KOPT-K1 (cell line): ENCODE results near the gene IVNS1ABP.

ENCODE experiments used
- H3K27ac ChIP-seq: fragments of 200-600 bp; sonication (generic); 2 replicates; pipeline ENCODE4 v1.5.1; 2016; ENCODE audit warnings: antibody characterized with exemption, mild to moderate bottlenecking, low read depth, low read length; ENCODE audit not compliant: poor library complexity, severe bottlenecking
- H3K36me3 ChIP-seq: fragments of 200-600 bp; sonication (generic); 2 replicates; pipeline ENCODE4 v1.5.1; 2017; ENCODE audit warnings: antibody characterized with exemption, mild to moderate bottlenecking, low read length, moderate library complexity; ENCODE audit not compliant: insufficient read depth
- H3K9me3 ChIP-seq: fragments of 200-600 bp; sonication (generic); 2 replicates; pipeline ENCODE4 v1.5.1; 2017; ENCODE audit warnings: antibody characterized with exemption, low read length, mild to moderate bottlenecking; ENCODE audit not compliant: insufficient read depth, poor library complexity, severe bottlenecking

Gene IVNS1ABP

GRCh38 chr1:185316163-185317033, 645 bp downstream of the IVNS1ABP start:
- Histone ChIP-seq H3K36me3 (peaks cover 22% of the 10 kb centered on the region), H3K27ac (peak overlapping the region; percentile 95), H3K9me3 (no peaks in the 10 kb centered on the region)

- Histone ChIP-seq H3K27ac (peak overlapping the region; percentile 95), H3K36me3 (peaks cover 30% of the 10 kb centered on the region), H3K9me3 (no peaks in the 10 kb centered on the region)
Observed at GRCh38 chr1:185315445-185316071, 1.5 kb downstream of the IVNS1ABP start.

- peaks cover 41% of the 10 kb centered on the region for H3K36me3 ChIP-seq
- no peak overlapping the region for H3K27ac ChIP-seq
Observed at GRCh38 chr1:185314411-185314810, 2.6 kb downstream of the IVNS1ABP start.

GRCh38 chr1:185312361-185313138, 4.5 kb downstream of the IVNS1ABP start:
- Histone ChIP-seq H3K36me3 (peaks cover 60% of the 10 kb centered on the region), H3K27ac (no peak overlapping the region), H3K9me3 (no peaks in the 10 kb centered on the region)

More at GRCh38 chr1:185314411-185314810, 2.6 kb downstream of the IVNS1ABP start:
- no peaks in the 10 kb centered on the region for H3K9me3 ChIP-seq

- Histone ChIP-seq H3K27ac (no peak overlapping the region), H3K9me3 (no peaks in the 10 kb centered on the region), H3K36me3 (peaks cover 68% of the 10 kb centered on the region)
Observed at GRCh38 chr1:185311589-185312225, 5.3 kb downstream of the IVNS1ABP start.

DNA sequence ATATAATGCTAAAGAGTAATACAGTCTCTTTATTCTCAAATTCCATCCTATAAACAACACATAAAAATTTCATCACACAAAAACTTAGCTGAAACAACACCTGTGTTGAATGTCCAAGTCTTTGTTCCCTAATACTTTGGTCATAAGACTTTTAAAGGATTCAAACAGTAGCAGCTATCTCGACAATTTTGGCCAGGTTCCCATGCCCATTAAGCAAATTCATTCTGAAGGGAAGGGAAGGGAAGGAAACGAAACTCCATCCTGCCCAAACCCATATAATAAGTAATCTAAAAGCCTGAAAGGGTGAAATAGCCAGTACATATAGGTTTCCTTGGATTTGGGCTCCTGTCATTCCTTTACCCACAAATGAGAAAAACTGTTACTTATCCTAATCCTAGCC, 7.5 kb downstream of the IVNS1ABP start:
- Histone ChIP-seq H3K36me3 (peaks cover 81% of the 10 kb centered on the region), H3K9me3 (no peaks in the 10 kb centered on the region), H3K27ac (no peak overlapping the region)

- H3K27ac ChIP-seq = no peak overlapping the region
Observed at GRCh38 chr1:185308126-185308525, 8.9 kb downstream of the IVNS1ABP start.

GRCh38 chr1:185305419-185305818, 11.6 kb downstream of the IVNS1ABP start:
- peaks cover 100% of the 10 kb centered on the region for H3K36me3 ChIP-seq
- H3K9me3 ChIP-seq = no peaks in the 10 kb centered on the region
- no peak overlapping the region for H3K27ac ChIP-seq

More at GRCh38 chr1:185308126-185308525, 8.9 kb downstream of the IVNS1ABP start:
- no peaks in the 10 kb centered on the region for H3K9me3 ChIP-seq
- H3K36me3 ChIP-seq = peaks cover 95% of the 10 kb centered on the region

GRCh38 chr1:185300152-185300551, 16.9 kb downstream of the IVNS1ABP start:
- peaks cover 100% of the 10 kb centered on the region for H3K36me3 ChIP-seq
- no peaks in the 10 kb centered on the region for H3K9me3 ChIP-seq

DNA sequence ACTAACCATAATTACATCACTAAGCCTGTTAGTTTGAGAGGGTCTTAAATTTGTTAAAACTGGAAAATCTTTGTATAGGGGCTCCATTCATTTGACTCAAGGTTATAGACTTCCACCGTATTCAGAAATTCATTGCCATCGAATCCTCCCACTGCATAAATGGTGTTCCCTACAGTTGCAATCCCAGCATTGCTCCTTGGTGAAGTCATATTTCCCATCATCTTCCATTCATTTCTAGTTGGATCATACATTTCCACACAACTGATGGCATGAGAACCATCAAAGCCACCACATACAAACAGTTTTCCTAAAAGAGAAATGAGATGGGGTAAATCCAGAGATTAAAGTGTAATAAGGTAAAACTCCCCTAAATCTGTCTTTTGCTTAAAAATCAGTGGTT, 19.1 kb downstream of the IVNS1ABP start:
- peaks cover 100% of the 10 kb centered on the region for H3K36me3 ChIP-seq
- no peak overlapping the region for H3K27ac ChIP-seq

More at GRCh38 chr1:185300152-185300551, 16.9 kb downstream of the IVNS1ABP start:
- no peak overlapping the region for H3K27ac ChIP-seq

DNA sequence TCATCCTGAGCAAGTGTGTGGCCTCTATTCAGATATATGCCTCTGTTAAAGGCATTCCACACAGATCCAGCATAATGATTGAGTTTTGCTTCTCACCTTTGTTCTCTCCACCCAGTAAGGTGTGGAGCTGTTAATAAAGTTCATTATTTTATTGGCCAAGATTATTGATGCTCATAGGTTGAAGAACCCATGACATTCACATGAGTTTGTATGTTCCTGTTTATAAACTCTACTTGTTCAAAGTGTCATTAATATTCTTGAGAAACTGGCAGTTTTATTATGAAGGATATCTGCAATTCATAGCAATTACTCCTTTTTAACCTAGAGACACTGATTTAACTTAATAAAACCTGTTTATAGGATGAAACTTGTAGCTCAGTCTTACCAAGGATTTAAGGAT, 22.0 kb downstream of the IVNS1ABP start:
- peaks cover 77% of the 10 kb centered on the region for H3K36me3 ChIP-seq
- no peak overlapping the region for H3K27ac ChIP-seq
- no peaks in the 10 kb centered on the region for H3K9me3 ChIP-seq

More for the DNA sequence above, 19.1 kb downstream of the IVNS1ABP start:
- no peaks in the 10 kb centered on the region for H3K9me3 ChIP-seq

DNA sequence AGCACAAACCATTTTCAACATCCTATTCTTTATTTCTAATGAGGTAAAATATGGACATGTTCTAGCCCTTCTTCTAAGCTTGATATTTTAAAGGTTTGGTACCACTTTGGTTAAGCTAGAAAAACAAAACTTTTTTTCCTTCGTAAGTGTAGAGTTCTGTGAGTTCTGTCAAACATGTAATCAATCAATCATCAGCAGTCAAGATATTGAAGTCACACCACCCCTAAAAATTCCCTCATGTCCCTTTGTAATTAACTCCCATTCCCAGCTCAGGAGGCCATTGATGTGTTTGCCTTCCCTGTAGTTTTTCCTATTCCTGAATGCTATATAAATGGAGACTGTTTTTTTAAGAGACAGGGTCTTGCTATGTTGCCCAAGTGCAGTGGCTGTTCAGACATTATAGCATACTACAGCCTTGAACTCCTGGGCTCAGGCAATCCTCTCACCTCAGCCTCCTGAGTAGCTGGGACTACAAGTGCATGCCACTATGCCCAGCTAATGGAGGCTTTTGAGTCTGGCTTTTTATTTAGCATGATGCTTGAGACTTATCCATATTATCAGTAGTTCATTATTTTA, 23.0 kb downstream of the IVNS1ABP start:
- no peaks in the 10 kb centered on the region for H3K9me3 ChIP-seq
- peaks cover 72% of the 10 kb centered on the region for H3K36me3 ChIP-seq
- no peak overlapping the region for H3K27ac ChIP-seq

DNA sequence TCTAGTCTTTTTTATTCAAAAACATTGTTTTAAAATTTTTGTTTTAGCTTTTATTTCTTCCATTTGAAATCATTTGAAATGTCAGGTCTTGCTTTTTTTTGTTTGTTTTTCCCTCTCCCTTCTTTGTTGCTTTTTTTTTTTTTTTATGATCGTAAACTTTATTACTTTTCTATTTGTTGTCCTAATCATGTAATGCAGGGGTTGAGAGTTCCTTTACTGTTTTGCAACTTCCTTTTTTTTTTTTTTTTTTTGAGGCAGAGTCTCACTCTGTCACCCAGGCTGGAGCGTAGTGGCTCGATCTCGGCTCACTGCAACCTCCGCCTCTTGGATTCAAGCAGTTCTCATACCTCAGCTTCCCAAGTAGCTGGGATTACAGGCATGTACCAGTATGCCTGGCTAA, 24.8 kb downstream of the IVNS1ABP start:
- Histone ChIP-seq H3K27ac (no peak overlapping the region), H3K36me3 (peaks cover 54% of the 10 kb centered on the region), H3K9me3 (no peaks in the 10 kb centered on the region)

DNA sequence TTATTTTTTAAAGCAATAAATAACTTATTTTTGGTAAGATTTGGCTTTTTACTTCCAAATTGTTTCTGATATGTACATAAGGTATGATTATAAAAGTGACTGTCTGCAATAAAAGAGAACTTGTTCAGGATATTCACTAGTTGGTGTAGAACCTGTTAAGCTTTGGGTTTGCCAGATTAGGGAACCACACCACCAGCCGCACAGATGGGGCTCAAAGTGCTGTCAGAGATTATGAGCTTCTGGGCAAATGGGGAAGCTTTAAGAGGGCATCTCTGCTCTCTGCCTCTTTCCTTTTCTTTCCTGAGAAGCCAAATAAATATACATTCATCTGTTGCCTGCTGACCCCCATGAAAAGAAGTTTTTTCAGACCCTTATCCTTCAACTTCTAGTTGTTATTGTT, 25.4 kb downstream of the IVNS1ABP start:
- Histone ChIP-seq H3K27ac (no peak overlapping the region), H3K36me3 (peaks cover 48% of the 10 kb centered on the region), H3K9me3 (no peaks in the 10 kb centered on the region)
